GM21529 (cell line): ENCODE data around the gene TNIK.

Experiments used
- ATAC-seq: cut with Tn5 transposase; IDR thresholded peaks from one replicate; pipeline ENCODE4 v1.9.1; 2021; ENCODE audit not compliant: unreplicated experiment

The TNIK gene

DNA sequence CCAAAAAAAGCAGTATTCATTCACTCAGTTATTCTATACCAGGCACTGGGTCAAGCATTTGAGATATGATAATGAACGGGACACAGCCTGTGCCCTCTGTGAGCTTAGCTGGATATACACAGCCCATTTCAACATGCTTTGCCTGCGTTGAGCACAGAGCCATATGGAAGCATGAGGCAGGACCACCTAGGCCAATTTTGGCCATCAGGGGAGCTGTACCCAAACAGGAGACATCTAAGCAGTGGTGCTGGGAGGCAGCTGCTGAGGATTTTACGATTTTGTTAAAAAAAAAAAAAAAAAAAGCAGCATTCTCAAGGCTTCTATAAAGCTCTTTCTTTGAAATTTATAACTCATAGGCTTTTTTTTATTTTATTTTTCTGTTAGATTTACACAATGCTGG lies 346.5 kb downstream of the TNIK start:
- no peak for ATAC-seq

DNA sequence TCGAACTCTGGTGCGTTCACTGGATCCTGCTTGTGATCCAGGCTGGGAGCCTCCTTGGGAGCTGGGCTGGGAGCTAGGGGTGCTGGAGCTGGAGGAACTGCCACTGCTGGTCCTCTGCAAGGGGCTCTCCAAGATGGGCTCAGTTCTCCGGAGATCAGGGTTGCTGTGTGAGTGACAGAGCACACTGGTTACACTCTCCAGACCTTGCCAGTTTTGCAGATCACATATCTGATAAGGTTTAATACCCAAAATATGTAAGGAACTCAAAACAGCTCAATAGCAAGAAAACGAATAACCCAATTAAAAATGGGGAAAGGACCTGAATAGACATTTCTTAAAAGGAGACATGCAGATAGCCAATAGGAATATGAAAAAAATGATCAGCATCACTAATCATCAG lies 349.5 kb downstream of the TNIK start:
- ATAC-seq = no peak

GRCh38 chr3:171108066-171108465 lies 352.1 kb downstream of the TNIK start:
- ATAC-seq = no peak

DNA sequence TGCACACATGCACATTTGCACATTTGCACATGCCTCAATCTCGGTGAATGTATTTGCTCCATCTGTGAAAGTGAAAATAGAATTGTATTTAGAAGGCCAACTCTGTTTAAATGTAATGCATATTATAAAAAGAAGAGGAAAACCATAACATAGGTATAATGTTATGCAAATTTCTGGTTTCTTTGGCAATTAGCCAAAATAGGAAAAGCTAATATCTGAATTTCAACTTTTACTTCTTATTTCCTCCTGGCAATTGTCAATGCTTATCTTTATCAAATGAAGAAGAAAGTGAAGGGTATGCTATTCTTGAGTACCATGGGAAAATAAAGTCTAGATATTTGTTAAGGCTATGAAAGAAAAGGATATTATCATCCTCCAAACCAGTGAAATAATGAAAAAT lies 357.0 kb downstream of the TNIK start:
- ATAC-seq = no peak

- ATAC-seq = no peak
Measured at GRCh38 chr3:171101982-171102641, 358.1 kb downstream of the TNIK start.

GRCh38 chr3:171099911-171100310 lies 360.3 kb downstream of the TNIK start:
- ATAC-seq = no peak

GRCh38 chr3:171095063-171095462 lies 365.1 kb downstream of the TNIK start:
- peak; percentile 80 for ATAC-seq

DNA sequence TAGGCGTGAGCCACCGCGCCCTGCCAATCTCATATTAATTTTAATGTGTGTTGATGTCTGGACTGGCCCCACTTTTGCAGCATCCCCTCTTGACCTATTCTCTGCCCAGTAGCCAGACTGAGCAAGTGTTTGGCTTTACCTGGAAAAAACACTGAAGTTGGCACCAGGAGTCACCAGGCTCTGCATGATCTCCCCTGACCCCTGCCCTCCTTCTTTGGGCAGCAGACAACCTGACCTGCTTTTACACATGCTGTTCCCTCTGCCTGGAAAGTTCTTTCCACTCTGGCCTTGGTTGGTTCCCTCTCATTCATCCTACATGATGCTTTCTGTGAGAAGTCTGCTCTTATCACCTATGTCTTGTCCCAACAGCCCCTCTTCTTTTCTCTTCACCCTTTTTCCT lies 365.8 kb downstream of the TNIK start:
- no peak for ATAC-seq

DNA sequence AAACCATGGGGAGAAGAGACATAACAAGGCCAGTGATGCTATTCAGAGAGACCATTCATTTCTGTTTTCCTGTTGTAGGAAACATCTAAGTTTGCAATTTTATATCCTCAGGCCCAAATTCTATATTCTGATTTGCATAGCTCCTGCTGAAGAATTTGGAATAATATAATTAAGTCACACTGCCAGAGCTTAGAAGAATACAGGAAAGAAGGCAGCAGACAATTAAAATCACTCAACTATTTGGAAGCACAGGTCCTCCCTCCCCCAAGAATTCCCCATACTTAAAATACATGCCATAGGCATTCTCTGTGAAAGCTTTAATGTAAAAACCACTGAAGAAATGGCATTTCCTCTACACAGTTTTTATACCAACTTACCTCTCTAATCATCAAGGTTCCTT lies 366.7 kb downstream of the TNIK start:
- no peak for ATAC-seq

GRCh38 chr3:171092467-171092911 lies 367.7 kb downstream of the TNIK start:
- no peak for ATAC-seq

- ATAC-seq = no peak
Measured at GRCh38 chr3:171090321-171090720, 369.9 kb downstream of the TNIK start.

GRCh38 chr3:171088964-171089754 lies 371.0 kb downstream of the TNIK start:
- ATAC-seq = peak; percentile 46

- no peak for ATAC-seq
Measured at GRCh38 chr3:171088496-171088895, 371.7 kb downstream of the TNIK start.

- ATAC-seq = peak; percentile 51
Measured at GRCh38 chr3:171086914-171087313, 373.3 kb downstream of the TNIK start.

DNA sequence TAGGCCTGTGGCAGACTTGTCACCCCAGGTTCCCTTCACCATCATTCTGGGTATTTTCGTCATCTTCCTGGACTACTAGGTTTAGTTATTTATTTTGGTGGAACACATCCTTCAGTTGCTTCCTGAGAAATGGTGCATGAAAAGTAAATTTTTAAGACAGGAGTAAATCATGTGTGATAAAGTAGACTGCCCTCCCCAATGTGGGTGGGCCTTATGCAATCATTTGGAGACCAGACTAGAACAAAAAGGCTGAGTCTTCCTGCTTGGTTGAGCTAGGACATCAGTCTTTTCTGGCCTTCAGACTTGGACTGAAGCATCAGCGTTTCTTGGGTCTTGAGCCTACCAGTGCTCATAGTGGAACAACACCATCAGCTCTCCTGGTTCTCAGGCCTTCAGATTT lies 382.9 kb downstream of the TNIK start:
- no peak for ATAC-seq

DNA sequence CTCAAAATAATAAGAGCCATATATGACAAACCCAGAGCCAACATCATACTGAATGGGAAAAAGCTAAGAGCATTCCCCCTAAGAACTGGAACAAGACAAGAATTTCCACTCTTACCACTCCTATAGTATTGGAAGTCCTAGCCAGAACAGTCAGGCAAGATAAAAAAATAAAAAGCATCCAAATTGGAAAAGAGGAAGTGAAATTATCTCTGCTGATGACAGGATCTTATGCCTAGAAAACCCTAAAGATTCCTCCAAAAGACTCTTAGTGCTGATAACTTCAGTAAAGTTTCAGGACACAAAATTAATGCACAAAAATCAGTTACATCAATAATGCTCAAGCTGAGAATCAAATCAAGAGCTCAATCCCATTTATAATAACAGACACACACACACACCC lies 387.8 kb downstream of the TNIK start:
- ATAC-seq = no peak

DNA sequence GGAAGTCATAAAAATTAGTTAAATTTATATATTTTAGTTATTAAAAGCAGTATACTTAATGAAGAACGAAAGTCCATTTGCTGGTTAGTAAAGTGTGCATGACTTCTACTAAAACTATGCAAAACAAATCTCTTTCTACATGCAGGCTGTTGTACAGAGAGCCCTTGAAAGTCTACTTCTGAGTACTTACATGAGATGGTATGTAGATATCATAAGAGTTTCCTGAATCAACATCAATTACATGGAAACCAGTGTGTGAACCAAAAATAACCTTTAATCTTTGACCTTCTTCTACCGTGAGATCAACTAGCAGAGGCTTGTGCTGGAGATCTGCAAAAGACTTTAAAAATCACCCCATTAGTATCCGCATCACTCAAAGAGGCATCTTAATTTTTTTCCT lies 391.5 kb downstream of the TNIK start:
- no peak for ATAC-seq

DNA sequence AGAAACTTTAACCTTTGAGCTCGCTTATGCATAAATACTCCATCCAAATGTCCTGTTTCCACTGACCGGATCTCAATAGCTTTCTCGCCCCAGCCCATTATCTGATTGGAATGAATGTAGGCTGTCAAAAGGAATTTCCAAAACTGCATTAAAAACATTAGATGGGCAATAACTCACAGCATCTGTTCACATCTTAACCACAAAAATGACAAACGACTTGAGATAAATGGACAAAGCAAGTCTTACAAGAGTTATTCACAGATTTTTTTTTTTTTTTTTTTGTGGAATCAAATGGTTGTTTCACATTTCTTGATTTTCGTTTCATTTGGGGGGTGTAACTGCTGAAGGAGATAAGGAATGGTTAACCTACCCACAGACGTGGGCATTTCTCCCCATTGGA lies 394.0 kb downstream of the TNIK start:
- no peak for ATAC-seq

GRCh38 chr3:171065732-171066131 lies 394.5 kb downstream of the TNIK start:
- no peak for ATAC-seq

- ATAC-seq = no peak
Measured at GRCh38 chr3:171064461-171064860, 395.7 kb downstream of the TNIK start.

DNA sequence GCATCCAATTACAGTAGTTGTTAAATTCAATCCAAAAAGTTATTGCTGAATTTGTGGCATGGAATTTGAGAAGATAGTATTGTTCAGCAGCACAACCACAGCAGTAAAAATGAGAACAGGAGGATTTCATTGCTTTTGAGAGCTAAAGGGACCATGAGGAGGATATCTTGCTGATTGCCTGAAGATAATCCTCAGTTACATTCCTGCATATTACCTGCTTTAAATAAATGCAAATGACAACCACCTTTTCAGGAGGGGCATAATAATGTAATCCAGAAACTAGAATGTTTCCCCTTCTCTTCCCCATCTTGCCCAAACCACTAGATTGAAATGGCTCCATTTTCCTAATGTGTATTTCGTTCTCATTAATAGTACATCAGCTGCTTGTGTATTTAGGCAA lies 398.5 kb downstream of the TNIK start:
- no peak for ATAC-seq

DNA sequence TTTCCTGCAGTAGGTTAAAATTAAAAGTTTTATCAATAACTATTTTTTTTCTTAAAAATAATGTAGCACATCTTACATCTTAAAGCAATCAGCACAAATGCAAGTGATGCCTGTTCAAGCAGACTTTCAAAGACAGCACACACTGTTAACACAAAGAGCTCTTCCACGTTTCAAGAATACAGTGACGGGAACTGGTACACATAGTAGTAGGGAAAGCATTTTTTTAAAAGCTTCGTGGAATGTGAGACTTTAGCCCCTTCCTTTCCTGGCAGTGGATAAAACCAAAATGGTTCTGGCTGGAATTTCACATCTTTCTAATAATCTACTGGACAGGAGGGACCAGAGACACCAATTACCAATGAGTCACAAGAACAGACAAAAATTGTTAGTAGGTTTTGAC lies 400.2 kb downstream of the TNIK start:
- ATAC-seq = no peak
